HEK293 (cell line): ENCODE measurements around the gene FHIT.

ENCODE experiments used
- CTCF ChIA-PET: fragments of 350-600 bp; formaldehyde crosslinking; extraction: SDS; loops from one replicate; lab custom pipeline; 2021; ENCODE audit warnings: antibody characterized with exemption; lab: Yijun Ruan, JAX
- POLR2A ChIA-PET: fragments of 300-600 bp; formaldehyde crosslinking; extraction: SDS; loops from one replicate; lab custom pipeline; 2020; ENCODE audit warnings: antibody characterized with exemption, inconsistent platforms; lab: Yijun Ruan, JAX
- H3K27ac ChIP-seq: fragments of 200-500 bp; sonication (Bioruptor generic); 2 replicates; pipeline ENCODE4 v1.5.1; 2014; ENCODE audit warnings: low read depth, low read length, control low read depth, inconsistent platforms; ENCODE audit errors: extremely low read depth
- H3K36me3 ChIP-seq, 2 experiments: fragments of 200-500 bp in 1 of 2; sonication (Bioruptor generic) in 1 of 2; 1 replicate in 1 of 2; 2 replicates in 1 of 2; pipeline ENCODE4 v1.5.1; 2014 to 2017; ENCODE audit warnings: inconsistent platforms in 2 of 2, low read length in 2 of 2; ENCODE audit not compliant: control insufficient read depth in 2 of 2, insufficient read depth in 1 of 2
- H3K4me1 ChIP-seq: fragments of 200-500 bp; sonication (Bioruptor generic); 2 replicates; pipeline ENCODE4 v1.5.1; 2014; ENCODE audit warnings: mild to moderate bottlenecking, low read length, inconsistent platforms; ENCODE audit not compliant: control insufficient read depth, insufficient read depth
- H3K4me3 ChIP-seq: 2 replicates; pipeline ENCODE4 v1.5.1; 2011; ENCODE audit warnings: low read depth, mild to moderate bottlenecking, control low read depth, low read length, moderate library complexity
- H3K9me3 ChIP-seq: fragments of 200-500 bp; sonication (Bioruptor generic); 2 replicates; pipeline ENCODE4 v1.5.1; 2014; ENCODE audit warnings: low read depth, low read length, inconsistent platforms; ENCODE audit not compliant: control insufficient read depth, insufficient read depth
- KLF16 ChIP-seq: fragments of 450-650 bp; formaldehyde crosslinking; IDR thresholded peaks from 2 replicates; pipeline ENCODE4 v1.5.1; 2017; ENCODE audit warnings: missing biosample characterization, missing genetic modification characterization
- OVOL3 ChIP-seq: fragments of 450-650 bp; formaldehyde crosslinking; IDR thresholded peaks from 2 replicates; pipeline ENCODE4 v1.5.1; 2016; ENCODE audit warnings: missing biosample characterization, missing genetic modification characterization
- TCF7L2 ChIP-seq: IDR thresholded peaks from 2 replicates; pipeline ENCODE4 v1.6.1; 2011; ENCODE audit warnings: low read depth, mild to moderate bottlenecking, inconsistent platforms, low read length, moderate library complexity, borderline replicate concordance
- ZNF112 ChIP-seq: fragments of 450-650 bp; formaldehyde crosslinking; IDR thresholded peaks from 2 replicates; pipeline ENCODE4 v1.5.0; 2017; ENCODE audit warnings: missing biosample characterization, missing genetic modification characterization
- ZNF146 ChIP-seq: fragments of 450-650 bp; formaldehyde crosslinking; IDR thresholded peaks from 2 replicates; pipeline ENCODE4 v1.5.1; 2016; ENCODE audit warnings: missing biosample characterization, missing genetic modification characterization
- ZNF157 ChIP-seq: fragments of 450-650 bp; formaldehyde crosslinking; IDR thresholded peaks from 2 replicates; pipeline ENCODE4 v1.5.1; 2016; ENCODE audit warnings: missing biosample characterization, missing genetic modification characterization
- ZNF174 ChIP-seq: fragments of 450-650 bp; formaldehyde crosslinking; IDR thresholded peaks from 2 replicates; pipeline ENCODE4 v1.5.0; 2017; ENCODE audit warnings: missing biosample characterization, mild to moderate bottlenecking, missing genetic modification characterization
- ZNF239 ChIP-seq: fragments of 450-650 bp; formaldehyde crosslinking; IDR thresholded peaks from 2 replicates; pipeline ENCODE4 v1.5.1; 2016; ENCODE audit warnings: missing biosample characterization, missing genetic modification characterization
- ZNF280D ChIP-seq: fragments of 450-650 bp; formaldehyde crosslinking; IDR thresholded peaks from 2 replicates; pipeline ENCODE4 v1.5.1; 2016; ENCODE audit warnings: missing biosample characterization, missing genetic modification characterization
- ZNF341 ChIP-seq: fragments of 450-650 bp; formaldehyde crosslinking; IDR thresholded peaks from 2 replicates; pipeline ENCODE4; 2016; ENCODE audit warnings: low read depth, missing biosample characterization, missing genetic modification characterization
- ZNF398 ChIP-seq: fragments of 450-650 bp; formaldehyde crosslinking; IDR thresholded peaks from 2 replicates; pipeline ENCODE4 v1.5.1; 2017; ENCODE audit warnings: missing biosample characterization, missing genetic modification characterization
- ZNF473 ChIP-seq: fragments of 450-650 bp; formaldehyde crosslinking; IDR thresholded peaks from 2 replicates; pipeline ENCODE4 v1.5.1; 2017; ENCODE audit warnings: missing biosample characterization, missing genetic modification characterization
- ZNF645 ChIP-seq: fragments of 450-650 bp; formaldehyde crosslinking; IDR thresholded peaks from 2 replicates; pipeline ENCODE4; 2016; ENCODE audit warnings: missing biosample characterization, missing genetic modification characterization
- ZNF704 ChIP-seq: fragments of 450-650 bp; formaldehyde crosslinking; IDR thresholded peaks from 2 replicates; pipeline ENCODE4 v1.5.1; 2016; ENCODE audit warnings: missing biosample characterization, missing genetic modification characterization
- ZNF837 ChIP-seq: fragments of 450-650 bp; formaldehyde crosslinking; IDR thresholded peaks from 2 replicates; pipeline ENCODE4 v1.5.1; 2016; ENCODE audit warnings: missing biosample characterization, missing genetic modification characterization
- TF ChIP-seq, protein P1 (sequence below): fragments of 450-650 bp; formaldehyde crosslinking; IDR thresholded peaks from 2 replicates; pipeline ENCODE4 v1.5.1; 2017; ENCODE audit warnings: missing biosample characterization, missing genetic modification characterization
- TF ChIP-seq, protein P2 (sequence below): fragments of 450-650 bp; formaldehyde crosslinking; IDR thresholded peaks from 2 replicates; pipeline ENCODE4 v1.5.1; 2016; ENCODE audit warnings: missing biosample characterization, missing genetic modification characterization

The FHIT gene

DNA sequence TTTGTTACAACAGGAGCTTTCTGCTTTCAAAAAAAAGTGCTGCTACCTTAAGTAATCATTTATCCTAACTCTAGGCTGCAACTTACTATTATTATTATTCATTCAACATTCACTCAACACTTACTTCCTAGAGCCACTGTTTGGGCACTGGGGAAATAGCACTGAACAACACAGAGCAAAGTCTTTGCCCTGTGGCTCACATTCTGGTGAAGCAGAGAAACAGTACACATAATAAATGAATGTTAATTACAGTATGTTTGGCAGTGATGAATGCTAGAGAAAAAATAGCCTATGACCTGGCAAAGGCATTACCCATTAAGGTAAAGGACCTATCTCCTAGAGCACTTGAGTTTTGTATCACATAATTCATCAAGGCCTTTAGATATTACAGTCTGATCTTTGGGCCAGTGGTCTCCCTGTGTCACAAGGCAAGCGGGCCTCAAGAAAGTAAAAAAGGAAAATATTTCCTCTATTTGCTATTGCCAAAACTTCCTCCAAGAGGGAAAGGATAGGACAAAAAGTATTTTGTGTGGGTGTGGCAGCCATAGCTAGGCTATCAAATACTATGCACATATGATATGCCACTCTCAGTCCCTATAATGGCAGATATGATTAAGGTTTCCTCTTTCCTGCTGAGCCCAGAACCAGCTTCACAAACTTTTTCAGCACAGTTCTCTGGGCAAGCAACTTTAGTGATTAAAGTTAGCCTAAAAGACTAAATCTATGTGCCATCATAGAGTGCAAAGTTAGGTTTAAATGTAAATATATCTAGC, 142.8 kb downstream of the FHIT start:
- Histone ChIP-seq H3K27ac (no peak overlapping the region), H3K36me3 (no peaks in the 10 kb centered on the region), H3K4me3 (no peak overlapping the region), H3K9me3 (no peaks in the 10 kb centered on the region), H3K4me1 (no peaks in the 10 kb centered on the region)
- TF ChIP-seq ZNF157: no peak
- TF ChIP-seq ZNF174 (tag by site-specific recombination): no peak
- TF ChIP-seq, protein P1, sequence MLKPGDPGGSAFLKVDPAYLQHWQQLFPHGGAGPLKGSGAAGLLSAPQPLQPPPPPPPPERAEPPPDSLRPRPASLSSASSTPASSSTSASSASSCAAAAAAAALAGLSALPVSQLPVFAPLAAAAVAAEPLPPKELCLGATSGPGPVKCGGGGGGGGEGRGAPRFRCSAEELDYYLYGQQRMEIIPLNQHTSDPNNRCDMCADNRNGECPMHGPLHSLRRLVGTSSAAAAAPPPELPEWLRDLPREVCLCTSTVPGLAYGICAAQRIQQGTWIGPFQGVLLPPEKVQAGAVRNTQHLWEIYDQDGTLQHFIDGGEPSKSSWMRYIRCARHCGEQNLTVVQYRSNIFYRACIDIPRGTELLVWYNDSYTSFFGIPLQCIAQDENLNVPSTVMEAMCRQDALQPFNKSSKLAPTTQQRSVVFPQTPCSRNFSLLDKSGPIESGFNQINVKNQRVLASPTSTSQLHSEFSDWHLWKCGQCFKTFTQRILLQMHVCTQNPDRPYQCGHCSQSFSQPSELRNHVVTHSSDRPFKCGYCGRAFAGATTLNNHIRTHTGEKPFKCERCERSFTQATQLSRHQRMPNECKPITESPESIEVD (tag by site-specific recombination): no peak
- no peak for TF ChIP-seq ZNF837 (tag by site-specific recombination)
- TF ChIP-seq ZNF341 (tag by site-specific recombination): no peak
- no peak for TF ChIP-seq ZNF473 (tag by site-specific recombination)
- no peak for TF ChIP-seq ZNF398 (tag by site-specific recombination)
- TF ChIP-seq KLF16 (tag by site-specific recombination): no peak
- no peak for TF ChIP-seq TCF7L2
- no peak for TF ChIP-seq ZNF645 (tag by site-specific recombination)
- TF ChIP-seq OVOL3: no peak
- ChIA-PET CTCF (no interaction called here), POLR2A (no interaction called here)

DNA sequence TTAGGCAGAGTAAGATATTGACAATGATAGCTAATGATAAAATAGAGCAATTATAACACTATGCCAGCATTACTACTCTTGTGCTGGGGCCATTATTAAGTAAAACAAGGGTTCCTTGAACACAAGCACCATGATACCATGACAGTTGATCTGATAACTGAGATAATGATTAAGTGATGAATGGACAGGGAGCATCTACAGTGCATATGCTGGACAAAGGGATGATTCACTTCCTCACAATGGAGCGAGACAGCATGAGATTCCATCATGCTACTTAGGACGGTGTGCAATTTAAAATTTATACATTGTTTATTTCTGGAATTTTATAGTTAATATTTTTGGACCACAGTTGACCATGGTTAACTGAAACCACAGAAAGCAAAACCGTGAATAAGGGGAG, 156.6 kb downstream of the FHIT start:
- no peaks in the 10 kb centered on the region for H3K4me1 ChIP-seq
- TF ChIP-seq ZNF112 (no peak), ZNF341 (tag by site-specific recombination) (no peak)
- TF ChIP-seq, protein P2, sequence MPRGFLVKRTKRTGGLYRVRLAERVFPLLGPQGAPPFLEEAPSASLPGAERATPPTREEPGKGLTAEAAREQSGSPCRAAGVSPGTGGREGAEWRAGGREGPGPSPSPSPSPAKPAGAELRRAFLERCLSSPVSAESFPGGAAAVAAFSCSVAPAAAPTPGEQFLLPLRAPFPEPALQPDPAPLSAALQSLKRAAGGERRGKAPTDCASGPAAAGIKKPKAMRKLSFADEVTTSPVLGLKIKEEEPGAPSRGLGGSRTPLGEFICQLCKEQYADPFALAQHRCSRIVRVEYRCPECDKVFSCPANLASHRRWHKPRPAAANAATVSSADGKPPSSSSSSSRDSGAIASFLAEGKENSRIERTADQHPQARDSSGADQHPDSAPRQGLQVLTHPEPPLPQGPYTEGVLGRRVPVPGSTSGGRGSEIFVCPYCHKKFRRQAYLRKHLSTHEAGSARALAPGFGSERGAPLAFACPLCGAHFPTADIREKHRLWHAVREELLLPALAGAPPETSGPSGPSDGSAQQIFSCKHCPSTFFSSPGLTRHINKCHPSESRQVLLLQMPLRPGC: no peak
- H3K9me3 ChIP-seq: no peaks in the 10 kb centered on the region
- H3K36me3 ChIP-seq: no peaks in the 10 kb centered on the region
- no peak overlapping the region for H3K4me3 ChIP-seq
- POLR2A ChIA-PET: no interaction called here
- CTCF ChIA-PET: no interaction called here
- no peak overlapping the region for H3K27ac ChIP-seq

DNA sequence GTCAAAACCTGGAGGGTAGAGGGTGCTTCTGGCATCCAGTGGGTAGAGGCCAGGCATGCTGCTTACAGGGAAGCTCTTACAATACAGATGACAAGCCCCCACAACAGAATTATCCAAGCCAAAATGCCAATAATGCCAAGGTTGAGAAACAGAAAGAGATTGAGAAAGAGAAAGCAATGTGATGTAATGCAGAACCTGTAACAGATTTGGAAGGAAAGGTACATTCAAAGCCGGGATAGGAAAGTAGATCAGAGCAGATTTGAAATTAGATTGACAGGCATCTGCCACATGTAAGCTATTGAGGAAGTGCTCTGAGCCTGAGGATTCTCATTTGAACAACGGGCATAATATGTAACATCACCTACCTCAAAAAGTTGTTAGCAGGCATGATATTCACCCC, 157.9 kb downstream of the FHIT start:
- ChIA-PET POLR2A (no interaction called here), CTCF (interaction anchor here (0.6 kb wide), 1 partner anchor 993 kb away, joined by 3 read pairs; no protein-coding TSS in a partner anchor)
- Histone ChIP-seq H3K27ac (no peak overlapping the region), H3K36me3 (no peaks in the 10 kb centered on the region), H3K4me3 (no peak overlapping the region), H3K4me1 (no peaks in the 10 kb centered on the region), H3K9me3 (no peaks in the 10 kb centered on the region)
- TF ChIP-seq, protein P1 (tag by site-specific recombination): no peak
- TF ChIP-seq ZNF146 (tag by site-specific recombination): no peak
- TF ChIP-seq ZNF239 (tag by site-specific recombination): no peak
- no peak for TF ChIP-seq ZNF280D (tag by site-specific recombination)
- TF ChIP-seq ZNF704 (tag by site-specific recombination): no peak
